Measurements from ENCODE around the gene GABRB2.
"Not testable (repeated sequence)": the region's sequence is repeated elsewhere in the genome, so short reads cannot be mapped to it uniquely, and the experiment has no call there.

The GABRB2 gene

GRCh38 chr5:161305601-161306000 lies 240.9 kb downstream of the GABRB2 start:
- no peak for DNase-seq (ENCODE audit: low read depth in 2 of 2, low spot score in 1 of 2)

GRCh38 chr5:161302559-161302958 lies 244.0 kb downstream of the GABRB2 start:
- no peak for DNase-seq (ENCODE audit: low read depth in 2 of 2, low spot score in 1 of 2)

- DNase-seq (ENCODE audit: low read depth in 2 of 2, low spot score in 1 of 2), result no peak
These were observed 244.9 kb downstream of the GABRB2 start for GRCh38 chr5:161301586-161301985.

GRCh38 chr5:161299053-161299452 lies 247.5 kb downstream of the GABRB2 start:
- no peak for DNase-seq (ENCODE audit: low read depth in 2 of 2, low spot score in 1 of 2)

GRCh38 chr5:161297388-161297787 lies 249.1 kb downstream of the GABRB2 start:
- DNase-seq (ENCODE audit: low read depth in 2 of 2, low spot score in 1 of 2), result not testable (repeated sequence)

GRCh38 chr5:161295721-161296250 lies 250.7 kb downstream of the GABRB2 start:
- DNase-seq (ENCODE audit: low read depth in 2 of 2, low spot score in 1 of 2), result no peak

GRCh38 chr5:161288071-161288470 lies 258.5 kb downstream of the GABRB2 start:
- DNase-seq (ENCODE audit: low read depth in 2 of 2, low spot score in 1 of 2), result no peak

GRCh38 chr5:161287436-161287835 lies 259.1 kb downstream of the GABRB2 start:
- DNase-seq (ENCODE audit: low read depth in 2 of 2, low spot score in 1 of 2), result no peak

- DNase-seq (ENCODE audit: low read depth in 2 of 2, low spot score in 1 of 2), result no peak
These were observed 260.4 kb downstream of the GABRB2 start for GRCh38 chr5:161286066-161286655.

- no peak for DNase-seq (ENCODE audit: low read depth in 2 of 2, low spot score in 1 of 2)
These were observed 262.1 kb downstream of the GABRB2 start for GRCh38 chr5:161284445-161284844.

GRCh38 chr5:161283296-161283695 lies 263.2 kb downstream of the GABRB2 start:
- no peak for DNase-seq (ENCODE audit: low read depth in 2 of 2, low spot score in 1 of 2)

- DNase-seq (ENCODE audit: low read depth in 2 of 2, low spot score in 1 of 2), result no peak
These were observed 267.5 kb downstream of the GABRB2 start for GRCh38 chr5:161278739-161279660.

GRCh38 chr5:161277011-161277410 lies 269.5 kb downstream of the GABRB2 start:
- DNase-seq (ENCODE audit: low read depth in 2 of 2, low spot score in 1 of 2), result no peak

GRCh38 chr5:161274951-161275350 lies 271.6 kb downstream of the GABRB2 start:
- DNase-seq (ENCODE audit: low read depth in 2 of 2, low spot score in 1 of 2), result no peak

- DNase-seq (ENCODE audit: low read depth in 2 of 2, low spot score in 1 of 2), result no peak
These were observed 273.1 kb downstream of the GABRB2 start for GRCh38 chr5:161273410-161273809.

- DNase-seq (ENCODE audit: low read depth in 2 of 2, low spot score in 1 of 2), result no peak
These were observed 274.7 kb downstream of the GABRB2 start for GRCh38 chr5:161271816-161272215.

GRCh38 chr5:161269125-161269524 lies 277.4 kb downstream of the GABRB2 start:
- DNase-seq (ENCODE audit: low read depth in 2 of 2, low spot score in 1 of 2), result no peak

- no peak for DNase-seq (ENCODE audit: low read depth in 2 of 2, low spot score in 1 of 2)
These were observed 279.6 kb downstream of the GABRB2 start for GRCh38 chr5:161266954-161267353.

- no peak for DNase-seq (ENCODE audit: low read depth in 2 of 2, low spot score in 1 of 2)
These were observed 281.5 kb downstream of the GABRB2 start for GRCh38 chr5:161265006-161265405.

- DNase-seq (ENCODE audit: low read depth in 2 of 2, low spot score in 1 of 2), result no peak
These were observed 283.3 kb downstream of the GABRB2 start for GRCh38 chr5:161263191-161263590.

GRCh38 chr5:161261668-161262323 lies 284.7 kb downstream of the GABRB2 start:
- DNase-seq (ENCODE audit: low read depth in 2 of 2, low spot score in 1 of 2), result no peak

GRCh38 chr5:161258438-161258837 lies 288.1 kb downstream of the GABRB2 start:
- no peak for DNase-seq (ENCODE audit: low read depth in 2 of 2, low spot score in 1 of 2)

Measured in stimulated activated CD8-positive, alpha-beta memory T cell treated with anti-CD3 and anti-CD28 coated beads, Interleukin-4, amount 100 ng/mL, for 1 hour (primary cell).